HG03066 (cell line): ENCODE data around the gene MAL.

ENCODE experiments used
- ATAC-seq: cut with Tn5 transposase; IDR thresholded peaks from one replicate; pipeline ENCODE4 v1.9.1; 2021; ENCODE audit warnings: low read depth; ENCODE audit not compliant: unreplicated experiment

MAL gene

DNA sequence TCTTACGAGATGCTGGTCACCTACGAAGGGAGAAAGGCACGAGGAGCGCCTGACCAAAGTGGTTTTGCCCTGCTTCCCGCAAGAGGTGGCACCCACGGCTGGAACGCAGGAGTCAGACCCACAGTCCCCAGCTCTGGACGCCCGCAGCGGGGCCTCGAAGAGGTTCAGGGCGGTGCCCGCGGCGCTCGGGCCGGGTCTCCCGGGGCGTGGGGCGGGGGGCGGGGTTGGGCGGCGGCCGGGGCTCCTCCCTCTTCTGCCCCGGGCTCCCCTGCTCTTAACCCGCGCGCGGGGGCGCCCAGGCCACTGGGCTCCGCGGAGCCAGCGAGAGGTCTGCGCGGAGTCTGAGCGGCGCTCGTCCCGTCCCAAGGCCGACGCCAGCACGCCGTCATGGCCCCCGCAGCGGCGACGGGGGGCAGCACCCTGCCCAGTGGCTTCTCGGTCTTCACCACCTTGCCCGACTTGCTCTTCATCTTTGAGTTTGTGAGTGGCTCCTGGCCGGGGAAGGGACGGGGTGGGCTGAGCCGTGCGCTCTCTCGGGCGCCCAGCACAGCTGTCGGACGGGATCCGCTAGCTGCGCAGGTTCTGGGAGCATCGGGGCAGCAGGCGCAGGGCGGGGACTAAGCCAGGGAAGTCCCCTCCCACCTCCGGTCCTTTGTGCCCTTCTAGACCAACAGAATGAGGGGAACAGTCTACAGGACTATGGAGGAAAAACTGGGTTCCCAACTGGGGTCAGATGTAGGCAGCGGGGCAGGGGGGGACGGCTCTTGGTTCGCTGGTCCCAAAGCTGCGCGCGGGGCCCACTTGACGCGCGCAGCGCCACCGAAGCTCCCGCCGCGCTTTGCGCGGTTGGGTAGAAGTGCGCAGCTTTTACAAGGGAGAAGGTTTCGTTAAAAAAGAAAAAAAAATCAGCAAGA is at the start of gene MAL:
TSS of gene MAL (plus strand) at position 303 of the 914 bp plus-strand sequence. CDS start at position 388, 85 bp downstream.
- no peak for ATAC-seq

DNA sequence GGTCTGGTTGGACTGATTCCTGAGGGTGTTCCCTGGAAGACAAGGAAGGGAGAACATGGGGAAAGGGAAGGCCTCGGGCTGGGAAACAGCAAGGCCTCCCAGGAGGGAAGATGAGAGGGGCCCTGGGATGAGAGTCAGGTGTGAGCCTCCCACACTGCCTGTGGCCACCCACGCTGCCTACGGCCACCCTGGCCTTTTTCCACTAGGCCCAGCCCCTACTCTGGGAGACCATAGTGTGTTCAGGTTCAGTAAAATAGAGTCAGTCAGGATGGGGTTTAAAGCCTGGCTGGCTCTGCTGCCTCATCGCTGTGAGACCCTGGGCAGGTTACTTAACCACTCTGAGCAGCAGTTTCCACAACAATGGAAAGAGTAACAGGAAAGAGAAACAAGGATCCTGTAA is 47.7 kb upstream of the MAL start:
- ATAC-seq: no peak

DNA sequence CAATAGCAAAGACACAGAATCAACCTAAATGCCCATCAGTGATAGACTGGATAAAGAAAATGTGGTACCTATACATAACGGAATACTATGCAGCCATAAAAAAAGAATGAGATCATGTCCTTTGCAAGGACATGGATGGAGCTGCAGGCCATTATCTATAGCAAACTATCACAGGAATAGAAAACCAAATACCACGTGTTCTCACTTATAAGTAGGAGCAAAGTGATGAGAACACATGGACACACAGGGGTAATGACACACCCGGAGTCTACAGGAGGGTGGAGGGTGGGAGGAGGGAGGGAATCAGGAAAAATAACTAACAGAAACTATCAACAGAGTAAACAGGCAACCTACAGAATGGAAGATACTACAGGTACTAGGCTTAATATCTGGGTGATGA is 46.6 kb upstream of the MAL start:
- no peak for ATAC-seq

DNA sequence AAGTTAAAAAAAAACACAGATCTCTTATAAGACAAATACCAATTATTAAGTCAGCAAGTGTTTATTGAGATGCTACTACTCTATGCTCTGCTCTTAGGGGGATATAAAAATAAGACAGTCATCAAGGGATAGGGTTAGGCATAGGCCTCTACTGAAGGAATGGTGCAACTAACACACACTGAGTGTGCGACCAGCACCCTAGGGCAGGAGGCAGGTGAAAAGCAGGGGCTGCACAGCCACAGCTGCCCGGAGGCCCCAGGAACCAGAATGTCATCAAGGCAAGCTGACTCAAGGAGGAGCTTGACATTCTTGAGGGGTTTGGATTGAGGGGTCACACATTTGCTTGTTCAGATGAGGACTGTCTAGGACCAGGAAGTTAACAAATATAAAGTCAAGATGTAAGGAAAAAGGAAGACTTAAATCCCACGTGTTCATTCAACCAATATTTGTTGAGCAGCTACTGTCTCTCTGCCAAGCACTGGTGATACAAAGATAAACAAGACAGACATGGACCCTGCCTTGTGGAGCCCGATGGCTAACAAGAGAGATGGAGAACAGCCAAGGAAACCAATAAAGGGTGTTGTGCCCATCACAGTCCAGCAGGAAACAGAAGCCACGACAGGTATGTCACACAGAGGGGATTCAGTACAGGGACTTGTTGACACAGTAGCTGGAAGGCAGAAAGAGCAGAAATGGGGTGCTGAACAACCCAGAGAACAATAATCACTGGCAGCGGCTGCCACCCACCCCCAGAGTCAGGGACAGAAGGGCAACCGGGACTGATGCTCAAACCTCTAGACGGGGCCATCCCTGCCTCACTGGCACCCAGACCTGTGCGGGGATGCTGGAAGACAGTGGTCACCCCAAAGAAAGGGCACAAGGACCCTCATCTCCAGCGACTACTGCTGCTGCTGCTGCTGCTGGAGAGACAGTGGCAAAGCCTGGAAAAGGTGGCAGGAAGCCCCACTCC is 45.8 kb upstream of the MAL start:
- ATAC-seq: no peak

DNA sequence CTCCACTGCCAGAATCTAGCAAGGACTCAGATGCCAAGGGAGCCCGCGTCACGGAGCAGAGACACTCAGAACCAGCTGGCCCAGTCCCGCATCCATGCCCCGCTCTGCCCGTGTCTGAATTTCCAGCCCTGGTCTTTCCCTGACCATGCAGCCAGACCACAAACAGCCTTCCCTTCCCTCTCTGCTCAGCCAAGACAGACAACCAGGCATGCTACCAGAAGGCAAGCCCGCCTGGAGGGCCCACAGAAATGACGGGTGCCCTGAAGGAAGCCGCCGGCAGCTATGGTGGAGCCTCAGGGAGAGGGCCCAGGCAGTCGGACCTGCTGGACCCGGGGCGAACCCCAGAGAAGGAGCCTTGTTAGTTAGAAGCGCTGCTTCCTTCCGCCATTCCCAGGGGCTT is 45.1 kb upstream of the MAL start:
- ATAC-seq: no peak

DNA sequence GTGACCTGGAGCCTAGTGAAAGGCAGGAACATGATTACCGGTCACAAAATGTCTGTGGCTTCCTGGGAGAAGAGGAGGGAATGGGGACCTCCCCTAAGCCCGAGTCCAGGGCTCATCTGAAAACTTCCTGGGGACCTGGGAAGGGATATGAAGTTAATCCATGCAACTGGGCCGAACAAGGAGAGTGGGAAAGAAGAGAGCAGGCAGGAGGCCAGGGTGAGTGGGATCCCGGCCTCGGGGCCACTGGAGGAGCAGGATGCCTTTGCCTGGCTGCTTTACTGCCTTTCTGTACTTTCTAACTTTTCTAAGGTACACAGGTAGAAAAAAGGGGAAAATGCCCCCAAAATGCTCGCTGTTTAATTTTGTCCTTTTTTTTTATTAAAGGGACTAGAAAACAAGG is 43.4 kb upstream of the MAL start:
- no peak for ATAC-seq

DNA sequence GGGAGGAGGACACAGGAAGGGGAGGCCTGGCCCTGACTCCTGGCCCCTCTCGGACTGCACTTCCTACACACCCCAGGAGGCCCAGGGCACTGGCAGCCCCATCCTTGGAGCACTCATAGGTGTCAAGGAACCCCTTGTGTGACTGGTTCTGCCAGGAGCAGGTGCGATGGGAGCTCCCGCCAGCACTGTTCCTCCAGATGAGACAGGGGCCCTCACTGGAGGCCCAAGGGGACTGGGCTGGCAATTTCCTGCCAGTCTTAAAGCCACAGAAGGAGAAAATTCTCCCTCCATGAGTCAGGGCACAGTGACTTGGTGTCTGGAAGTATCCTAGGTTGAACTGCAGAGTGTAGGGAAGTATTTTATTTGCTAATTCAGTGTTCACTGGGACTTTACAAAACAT is 42.8 kb upstream of the MAL start:
- no peak for ATAC-seq

DNA sequence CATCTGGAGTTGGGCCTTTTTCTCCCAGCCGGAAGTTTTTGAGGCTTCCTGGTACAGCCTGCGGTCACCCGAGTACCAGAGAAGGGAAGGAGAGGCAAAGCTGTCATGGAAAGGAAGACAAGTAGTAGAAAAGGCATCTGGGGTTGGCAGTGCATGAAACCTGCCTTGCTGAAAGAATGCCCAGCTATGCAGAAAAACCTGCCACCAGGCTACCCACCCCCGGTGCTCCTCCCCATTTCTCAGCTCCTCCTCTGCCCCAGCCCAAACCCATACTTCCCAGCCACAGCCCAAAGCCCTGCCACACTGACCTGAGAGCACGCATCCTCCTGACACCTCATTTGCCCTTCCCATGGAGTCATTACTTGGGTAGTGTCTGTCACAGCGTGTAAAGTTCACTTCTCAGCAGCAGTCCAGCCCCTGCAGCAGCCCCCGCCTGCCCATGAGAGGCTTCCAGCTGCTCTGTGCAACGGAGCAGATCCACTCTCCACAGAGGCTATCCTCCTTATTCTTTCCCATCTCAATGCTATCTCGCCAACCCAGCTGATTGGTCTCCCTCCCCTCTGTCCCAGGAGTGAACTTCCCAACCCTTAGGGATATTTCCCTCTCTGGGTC is 40.4 kb upstream of the MAL start:
- ATAC-seq: no peak

DNA sequence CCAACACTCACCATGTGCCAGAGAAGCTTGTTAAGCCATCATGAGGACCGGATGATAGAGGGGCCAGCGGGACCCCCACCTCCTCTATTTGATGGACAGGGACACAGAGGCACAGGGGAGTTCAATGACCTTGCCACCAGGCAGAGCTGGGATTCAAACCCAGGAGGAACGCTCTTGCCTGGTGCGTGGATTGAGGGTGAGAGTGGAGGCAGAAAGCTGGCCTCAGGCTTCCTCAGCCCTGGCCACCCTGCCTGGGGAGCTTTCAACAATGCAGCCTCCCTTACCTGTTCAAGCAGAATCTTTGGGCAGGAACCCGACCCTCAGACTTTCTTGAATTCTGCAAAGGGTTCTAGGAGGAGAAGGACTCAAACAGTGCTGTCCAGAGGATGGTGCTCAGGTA is 39.9 kb upstream of the MAL start:
- no peak for ATAC-seq

DNA sequence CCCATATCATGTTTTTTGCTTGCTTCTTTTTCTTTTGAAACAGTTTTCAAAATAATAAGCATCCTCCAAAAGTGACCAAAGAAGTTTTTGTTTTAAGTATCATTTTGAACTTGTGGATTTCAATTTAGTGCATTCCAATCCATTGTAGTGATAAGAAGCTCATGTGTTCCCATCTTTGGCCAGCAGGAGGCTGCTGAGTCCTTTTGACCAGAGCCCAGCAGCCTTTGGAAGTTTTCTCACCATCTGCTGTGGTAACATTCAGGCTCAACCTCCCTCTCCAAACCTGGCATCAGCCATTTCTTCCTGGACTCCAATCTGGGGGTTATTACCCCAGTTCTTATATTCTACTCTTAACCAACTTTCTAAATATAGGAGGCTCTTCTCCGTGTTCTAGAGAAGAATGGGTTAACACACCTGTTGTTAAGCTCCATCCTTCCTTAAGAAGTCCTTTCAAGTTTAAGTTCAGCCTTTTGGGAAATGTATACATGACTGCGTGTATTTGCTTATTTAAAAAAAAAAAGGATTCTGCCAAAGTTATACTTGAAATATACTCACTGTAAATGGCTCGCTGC is 39.0 kb upstream of the MAL start:
- peak; percentile 78 for ATAC-seq

DNA sequence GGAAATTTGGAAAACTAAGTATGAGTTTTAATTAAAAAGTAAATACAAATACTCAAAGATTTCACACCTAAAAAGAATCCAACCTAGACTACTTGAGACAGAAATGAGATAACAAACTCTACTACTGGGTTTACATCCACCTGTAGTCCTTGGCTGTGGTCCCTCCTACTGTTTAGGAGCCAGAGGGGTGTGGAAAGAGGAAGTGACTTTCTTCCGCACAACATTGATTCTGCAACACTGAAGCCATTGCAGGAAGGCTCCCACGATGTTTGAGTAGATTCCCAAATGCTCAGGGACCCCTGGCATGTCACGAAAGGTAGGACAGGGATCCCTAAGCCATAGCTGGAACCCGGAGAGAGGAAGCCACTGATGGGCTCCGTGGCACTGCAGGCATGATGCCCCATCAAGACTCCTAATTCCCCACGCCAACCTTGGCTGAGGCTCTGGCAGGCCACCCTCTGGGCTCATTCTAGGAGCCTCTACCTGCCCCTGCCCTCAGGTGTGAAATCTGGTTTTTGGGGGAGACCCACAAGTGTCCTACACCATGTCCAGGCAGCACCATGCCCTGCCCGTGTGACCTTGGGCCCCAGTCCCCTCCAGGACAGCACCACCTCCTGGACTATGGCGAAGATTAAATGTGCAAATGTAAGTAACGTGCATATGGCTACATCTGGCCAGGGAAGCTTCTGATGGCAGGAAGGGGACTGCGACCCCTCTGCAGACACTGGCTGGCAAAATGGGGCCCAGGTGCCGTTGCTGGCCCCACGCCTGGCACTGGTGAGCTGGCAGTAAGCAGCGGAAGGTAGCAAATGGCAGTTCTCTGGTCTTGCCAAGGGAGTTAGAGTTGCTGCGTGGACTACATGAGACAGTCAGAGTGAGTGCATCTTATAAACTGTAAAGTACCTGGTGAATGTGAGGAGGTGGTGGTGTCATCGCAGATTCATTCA is 38.2 kb upstream of the MAL start:
- no peak for ATAC-seq

DNA sequence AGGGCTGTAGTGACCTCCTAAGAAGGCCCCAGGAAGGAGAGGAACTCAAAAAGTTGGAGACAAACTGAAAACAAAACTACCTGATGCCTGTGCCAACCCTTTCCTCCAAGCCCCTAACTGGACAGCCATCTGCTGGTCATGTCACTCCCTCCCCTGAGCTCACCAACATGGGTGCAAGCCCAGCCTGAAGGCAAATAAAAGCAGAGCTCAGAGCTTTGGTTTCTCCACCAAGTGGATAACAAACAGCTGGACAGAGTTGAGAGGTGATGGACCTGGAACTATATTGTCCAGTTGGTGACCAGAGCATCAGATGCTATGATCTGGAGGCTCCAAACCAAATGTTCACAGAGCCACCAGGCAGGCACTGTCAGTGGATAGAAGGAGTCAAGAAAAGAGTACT is 34.6 kb upstream of the MAL start:
- no peak for ATAC-seq

DNA sequence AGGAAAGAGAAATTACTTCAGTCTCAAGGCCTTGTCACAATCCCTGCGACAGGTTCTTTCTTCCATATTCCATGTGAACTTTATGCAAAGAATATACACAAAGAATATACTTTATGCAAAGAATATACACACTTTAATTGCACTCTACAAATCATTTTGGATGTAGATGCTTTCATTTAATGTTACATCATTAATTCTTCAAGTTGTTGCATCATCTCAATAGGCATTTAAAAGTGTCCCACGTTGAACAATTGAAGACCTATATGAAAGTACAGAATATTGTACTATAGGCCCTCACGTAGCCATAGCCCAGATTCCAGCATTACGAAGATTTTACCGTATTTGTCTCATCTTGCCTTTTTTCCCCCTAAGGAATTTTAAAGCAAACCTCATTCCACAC is 33.1 kb upstream of the MAL start:
- no peak for ATAC-seq

DNA sequence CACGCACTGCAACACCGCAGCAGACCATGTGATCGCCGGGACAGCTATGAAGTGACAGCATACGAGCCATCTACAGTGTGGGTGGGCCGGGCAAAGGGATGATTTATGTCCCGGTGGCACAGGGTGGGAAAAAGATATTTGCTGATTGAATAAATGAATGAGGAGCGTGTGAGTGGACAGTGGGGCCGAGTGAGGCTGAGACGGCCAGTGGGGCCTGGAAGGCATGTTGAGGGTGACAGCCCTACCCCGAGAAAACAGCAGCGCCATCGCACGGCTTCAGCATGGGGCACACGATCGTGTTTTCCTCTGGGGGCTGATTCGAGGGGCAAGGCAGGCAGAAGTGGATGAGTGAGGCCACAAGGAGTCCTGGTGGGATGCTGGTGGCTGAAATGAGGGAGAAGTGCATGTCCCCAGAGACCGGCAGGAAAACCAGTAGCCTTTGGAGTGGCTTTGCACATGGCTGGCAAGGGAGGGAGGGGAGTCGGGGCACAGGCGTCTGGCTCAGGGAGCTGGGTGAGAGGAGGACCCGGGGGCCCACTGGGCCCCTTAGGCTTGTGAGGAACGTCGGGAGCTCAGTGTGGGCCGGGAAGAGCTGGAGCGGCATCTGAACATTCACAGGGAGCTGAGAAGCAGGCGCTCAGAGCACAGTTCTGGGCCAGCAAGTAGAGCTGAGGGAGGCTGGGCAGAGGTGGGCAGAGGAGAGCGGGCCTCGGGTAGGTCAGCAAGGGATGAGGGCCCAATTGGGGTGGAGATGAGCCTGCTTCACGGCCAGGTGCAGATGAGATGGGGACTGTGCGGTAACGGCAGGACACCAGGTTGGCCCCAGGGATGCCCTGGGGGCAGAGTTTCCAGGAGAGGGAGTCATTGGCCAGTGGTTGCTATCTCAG is 32.1 kb upstream of the MAL start:
- ATAC-seq: no peak

DNA sequence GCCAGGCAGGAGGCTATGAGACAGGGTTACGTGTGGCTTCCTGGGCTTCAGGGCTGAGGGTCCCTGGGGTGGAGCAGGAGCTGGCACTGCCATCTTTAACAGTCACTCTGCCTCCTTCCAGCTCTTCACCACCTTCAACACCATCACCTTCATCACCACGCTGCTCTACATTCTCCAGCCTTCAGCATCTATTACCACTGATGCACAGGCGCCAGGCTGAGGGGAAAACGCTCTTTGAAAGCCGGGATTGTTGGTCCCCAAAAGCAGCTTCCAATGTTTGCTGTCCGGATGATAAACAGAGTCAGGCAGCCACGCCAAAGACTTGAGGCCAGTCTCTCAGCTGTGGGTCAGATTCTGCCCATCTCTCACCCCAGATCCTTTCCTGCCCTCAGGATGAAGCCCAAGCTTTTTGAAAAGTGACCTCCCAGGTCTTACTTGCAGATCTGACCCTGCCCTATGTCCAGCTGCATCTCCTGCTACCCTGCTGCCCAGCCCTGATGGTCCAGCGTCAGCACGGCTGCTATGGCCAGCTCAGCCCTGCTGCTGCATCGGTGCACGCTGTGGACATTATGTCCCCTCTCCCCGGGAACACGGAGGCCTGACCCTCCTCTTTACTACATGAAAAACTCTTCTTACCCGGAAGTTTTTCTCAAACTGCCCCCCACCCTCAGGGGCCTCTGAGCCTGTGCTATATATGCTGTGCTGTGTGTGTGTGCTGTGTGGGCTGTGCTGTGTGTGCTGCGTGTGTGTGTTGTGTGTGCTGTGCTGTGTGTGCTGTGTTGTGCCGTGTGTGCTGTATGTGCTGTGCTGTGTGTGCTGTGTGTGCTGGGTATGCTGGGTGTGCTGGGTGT is 31.2 kb upstream of the MAL start:
- ATAC-seq: no peak

DNA sequence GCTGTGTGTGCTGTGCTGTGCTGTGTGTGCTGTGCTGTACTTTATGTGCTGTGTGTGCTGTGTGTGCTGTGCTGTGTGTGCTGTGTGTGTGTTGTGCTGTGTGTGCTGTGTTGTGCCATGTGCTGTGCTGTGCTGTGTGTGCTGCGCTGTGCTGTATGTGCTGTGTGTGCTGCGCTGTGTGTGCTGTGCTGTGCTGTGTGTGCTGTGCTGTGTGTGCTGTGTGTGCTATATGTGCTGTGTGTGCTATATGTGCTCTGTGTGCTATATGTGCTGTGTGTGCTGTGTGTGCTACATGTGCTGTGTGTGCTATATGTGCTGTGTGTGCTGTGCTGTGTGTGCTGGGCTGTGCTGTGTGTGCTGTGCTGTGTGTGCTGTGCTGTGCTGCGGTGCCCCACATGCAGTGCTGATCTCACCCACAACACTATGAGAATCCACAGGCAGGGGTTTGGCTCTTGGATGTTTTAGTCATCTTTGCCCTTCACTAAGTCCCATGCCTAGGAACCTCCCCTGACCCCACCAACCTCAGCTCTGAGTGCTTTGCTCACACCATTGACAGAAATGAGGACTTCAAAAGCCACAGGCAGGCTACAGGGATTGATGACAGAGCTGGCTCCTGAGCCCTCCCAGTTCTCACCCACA is 30.5 kb upstream of the MAL start:
- no peak for ATAC-seq
